ENCODE data around the gene ZNF430.
A peak's percentile ranks its signal among the peaks of the same experiment; 100 is the strongest.
"Not testable (repeated sequence)": the region's sequence is repeated elsewhere in the genome, so short reads cannot be mapped to it uniquely, and the experiment has no call there.

ZNF430 gene

GRCh38 chr19:21020298-21021227 lies at the start of gene ZNF430:
Gene ZNF430, plus strand, starts transcription at chr19:21020657. Its CDS starts 144 bp downstream, at chr19:21020801.
- peak; percentile 86 for DNase-seq (ENCODE audit: low read depth)

GRCh38 chr19:20992788-20993187 lies 27.7 kb upstream of the ZNF430 start:
- DNase-seq (ENCODE audit: low read depth) = not testable (repeated sequence)

- DNase-seq (ENCODE audit: low read depth) = peak; percentile 63
Measured at GRCh38 chr19:20999731-21000352, 20.6 kb upstream of the ZNF430 start.

- not testable (repeated sequence) for DNase-seq (ENCODE audit: low read depth)
Measured at GRCh38 chr19:21021238-21021637, 781 bp downstream of the ZNF430 start.

GRCh38 chr19:21022996-21023395 lies 2.5 kb downstream of the ZNF430 start:
- no peak for DNase-seq (ENCODE audit: low read depth)

GRCh38 chr19:21023901-21024300 lies 3.4 kb downstream of the ZNF430 start:
- DNase-seq (ENCODE audit: low read depth) = no peak

- DNase-seq (ENCODE audit: low read depth) = no peak
Measured at GRCh38 chr19:21028969-21029268, 8.5 kb downstream of the ZNF430 start.

- DNase-seq (ENCODE audit: low read depth) = no peak
Measured at GRCh38 chr19:21045028-21045427, 24.6 kb downstream of the ZNF430 start.

GRCh38 chr19:21046489-21046888 lies 26.0 kb downstream of the ZNF430 start:
- no peak for DNase-seq (ENCODE audit: low read depth)

GRCh38 chr19:21047716-21048115 lies 27.3 kb downstream of the ZNF430 start:
- no peak for DNase-seq (ENCODE audit: low read depth)

- DNase-seq (ENCODE audit: low read depth) = no peak
Measured at GRCh38 chr19:21052902-21053301, 32.4 kb downstream of the ZNF430 start.

- DNase-seq (ENCODE audit: low read depth) = no peak
Measured at GRCh38 chr19:21065336-21065735, 44.9 kb downstream of the ZNF430 start.

GRCh38 chr19:21082011-21082975 lies 61.8 kb downstream of the ZNF430 start, which contains the start of gene ZNF714:
Gene ZNF714, plus strand, starts transcription at chr19:21082203. Its CDS starts 16,066 bp downstream, at chr19:21098269.
- peak; percentile 67 for DNase-seq (ENCODE audit: low read depth)

GRCh38 chr19:21084343-21084742 lies 63.9 kb downstream of the ZNF430 start:
- DNase-seq (ENCODE audit: low read depth) = no peak

- DNase-seq (ENCODE audit: low read depth) = no peak
Measured at GRCh38 chr19:21087871-21088270, 67.4 kb downstream of the ZNF430 start.

GRCh38 chr19:21092109-21092508 lies 71.7 kb downstream of the ZNF430 start:
- no peak for DNase-seq (ENCODE audit: low read depth)

GRCh38 chr19:21094347-21095025 lies 74.0 kb downstream of the ZNF430 start:
- no peak for DNase-seq (ENCODE audit: low read depth)

- DNase-seq (ENCODE audit: low read depth) = no peak
Measured at GRCh38 chr19:21098291-21098690, 77.8 kb downstream of the ZNF430 start.

- DNase-seq (ENCODE audit: low read depth) = no peak
Measured at GRCh38 chr19:21101521-21102242, 81.2 kb downstream of the ZNF430 start.

- DNase-seq (ENCODE audit: low read depth) = no peak
Measured at GRCh38 chr19:21109116-21109515, 88.7 kb downstream of the ZNF430 start.
